ENCODE measurements around the gene DCLK2. TPM values are rescaled to one million over a fixed set of nuclear protein-coding genes. Genes with fewer than 3 reads are reported as not detected.
A peak's percentile ranks its signal among the peaks of the same experiment; 100 is the strongest.

DCLK2 gene
- total and polyA plus RNA-seq, 2 of the 4 experiments (the other 2 are of a cell fraction) = 11.3 to 15.5 TPM

GRCh38 chr4:150173982-150174398 lies 95.7 kb downstream of the DCLK2 start:
- peaks cover 16% of the 10 kb centered on the region for H3K4me1 ChIP-seq (ENCODE audit: control insufficient read depth, insufficient read depth, low read length)

More at GRCh38 chr4:150173982-150174398, 95.7 kb downstream of the DCLK2 start:
- no peak overlapping the region; the same call in 2 of the 3 replicates for H2BK15ac ChIP-seq (ENCODE audit: low read depth, low read length)
- H3K14ac ChIP-seq (replicated peaks; ENCODE audit: low read depth, low read length) = peak overlapping the region; percentile 49; the same call in 1 of the 2 replicates
- H3K4me3 ChIP-seq (ENCODE audit: insufficient read depth, low read depth, low read length) = no peak overlapping the region
- in situ Hi-C loops (cut with MboI; ENCODE audit: low sequenced_read_pairs) = no loop called here
- H3K27me3 ChIP-seq (ENCODE audit: control insufficient read depth, insufficient read depth, low read length) = no peaks in the 10 kb centered on the region
- no peak overlapping the region for H3K23ac ChIP-seq (ENCODE audit: low read depth, low read length)
- no peak overlapping the region for H3K9ac ChIP-seq (ENCODE audit: low read depth, low read length)
- no peak for DNase-seq
- H2AFZ ChIP-seq (replicated peaks; ENCODE audit: low read length, poor library complexity) = peak overlapping the region; percentile 9
- intact Hi-C loops (cut with micrococcal nuclease) = no loop called here
- no peak overlapping the region; the same call in 1 of the 2 replicates for H2AK5ac ChIP-seq (ENCODE audit: low read depth, low read length)
- H3K9me1 ChIP-seq (ENCODE audit: insufficient read depth, low read length) = peaks cover 13% of the 10 kb centered on the region; the same call in 1 of the 2 replicates
- peak overlapping the region in 1 of 2 experiments; percentile 55; a peak in 1 of 4 replicates for H4K8ac ChIP-seq (ENCODE audit: low read depth in 2 of 2, low read length in 2 of 2)
- H3K9me3 ChIP-seq (ENCODE audit: control insufficient read depth, insufficient read depth, low read length) = no peaks in the 10 kb centered on the region
- ATAC-seq (ENCODE audit: low read depth) = no peak
- H3K56ac ChIP-seq (ENCODE audit: extremely low read depth, insufficient read depth, low read length) = no peak overlapping the region
- ChIA-PET CTCF (no interaction called here), POLR2A (ENCODE audit: unreplicated experiment) (no interaction called here)
- no peak overlapping the region for H3K4me2 ChIP-seq (ENCODE audit: low read depth, low read length)
- no TSS peak for BruUV-seq (replicated peaks)
- peak overlapping the region; percentile 64 for H4K5ac ChIP-seq (ENCODE audit: low read depth, low read length)
- peak overlapping the region; percentile 33; the same call in 1 of the 2 replicates for H4K91ac ChIP-seq (ENCODE audit: insufficient read depth, low read depth, low read length)
- 67% methylated on average over 2 of the region's 5 CpGs; no CpG with 5 or more reads in 1 of the 2 experiments for WGBS, 2 experiments (ENCODE audit: extremely low coverage in 2 of 2, insufficient read length in 1 of 2)
- H3K36me3 ChIP-seq (ENCODE audit: control insufficient read depth, insufficient read depth, low read length) = no peaks in the 10 kb centered on the region
- no peak overlapping the region for H2BK120ac ChIP-seq (ENCODE audit: low read depth, low read length)
- H2BK20ac ChIP-seq (ENCODE audit: low read depth, low read length) = no peak overlapping the region
- no peak overlapping the region for H3K27ac ChIP-seq (ENCODE audit: insufficient read depth, low read length)
- no peak for TF ChIP-seq FOS (IDR thresholded peaks at IDR 0.05; ENCODE audit: low read depth, low read length)
- H2BK5ac ChIP-seq (ENCODE audit: low read depth, low read length, poor library complexity, severe bottlenecking) = no peak overlapping the region
- 0 out of 2 replicates have a peak overlapping the region, but pooled peaks have one; percentile 21 for H3K4ac ChIP-seq (ENCODE audit: low read depth, low read length)
- dilution Hi-C loops (cut with HindIII; ENCODE audit: low sequenced_read_pairs, unreplicated experiment) = no loop called here
- no peaks in the 10 kb centered on the region for H4K20me1 ChIP-seq (ENCODE audit: insufficient read depth, low read length)
- H3K79me1 ChIP-seq (ENCODE audit: low read depth in 1 of 2, low read length in 2 of 2) = peaks cover 35 to 39% of the 10 kb centered on the region in 2 experiments
- peak overlapping the region; percentile 46; the same call in 1 of the 2 replicates for H3K18ac ChIP-seq (ENCODE audit: low read depth, low read length)
- no peak overlapping the region for H2AK9ac ChIP-seq (replicated peaks; ENCODE audit: low read depth, low read length, poor library complexity)

Data from IMR-90 (cell line).